HG02623 (cell line): ENCODE data around the gene EEFSEC.

Experiments
- ATAC-seq: cut with Tn5 transposase; IDR thresholded peaks from one replicate; pipeline ENCODE4 v1.9.1; 2021; ENCODE audit warnings: moderate library complexity; ENCODE audit not compliant: unreplicated experiment

Gene EEFSEC

DNA sequence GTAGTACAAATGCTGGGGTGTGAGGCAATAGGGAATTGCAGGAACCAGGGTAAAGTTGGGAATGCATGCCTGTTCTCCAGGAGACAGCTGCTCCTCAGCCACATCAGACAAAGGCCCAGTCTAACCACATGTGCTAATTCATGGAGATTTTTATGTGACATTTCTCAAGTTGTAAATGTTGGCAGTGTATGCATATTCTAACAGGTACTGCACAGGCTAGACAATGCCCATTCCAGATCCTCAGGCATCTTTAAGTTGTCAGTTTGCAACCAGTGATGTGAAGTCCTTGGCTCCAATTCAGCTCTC is 84.9 kb downstream of the EEFSEC start:
- no peak for ATAC-seq

DNA sequence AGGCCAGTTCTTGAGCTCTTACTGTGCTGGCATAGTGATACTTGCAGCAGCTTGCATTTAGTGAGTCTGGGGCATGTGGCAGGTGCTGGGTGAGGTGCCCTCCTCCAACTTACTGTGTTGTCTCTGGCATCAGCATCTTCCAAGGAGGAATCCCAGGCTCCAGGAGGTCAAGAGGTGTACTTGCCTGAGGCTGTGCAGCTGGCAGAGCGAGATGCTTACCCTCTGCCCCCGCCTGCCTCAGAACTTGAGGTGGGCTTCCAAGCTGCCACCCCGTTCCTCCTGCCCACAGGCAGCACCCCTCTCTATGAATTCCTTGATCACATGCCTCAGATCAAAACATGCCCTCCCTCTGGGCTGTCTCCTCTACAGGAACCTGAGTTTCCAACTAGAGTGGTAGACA is 86.0 kb downstream of the EEFSEC start:
- no peak for ATAC-seq

DNA sequence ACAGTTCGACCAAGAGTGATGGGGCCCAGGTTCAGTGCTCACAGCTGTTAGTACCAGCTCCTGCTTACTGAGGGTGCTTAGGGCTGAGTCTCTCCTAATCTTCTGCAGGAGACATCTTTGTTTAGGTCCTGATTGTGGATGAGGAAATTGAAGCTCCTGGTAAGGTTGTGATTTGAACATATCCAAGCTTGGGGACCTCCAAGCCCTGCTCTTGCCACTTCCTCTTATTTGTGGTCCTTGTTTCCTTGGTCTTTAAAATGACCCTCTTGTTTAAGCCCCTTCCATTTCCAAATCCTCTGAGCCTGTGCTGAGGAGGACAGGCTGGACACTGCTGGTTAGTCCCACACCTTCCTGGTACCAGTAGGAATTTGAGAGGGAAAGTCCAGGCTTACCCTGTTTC is 87.0 kb downstream of the EEFSEC start:
- no peak for ATAC-seq

DNA sequence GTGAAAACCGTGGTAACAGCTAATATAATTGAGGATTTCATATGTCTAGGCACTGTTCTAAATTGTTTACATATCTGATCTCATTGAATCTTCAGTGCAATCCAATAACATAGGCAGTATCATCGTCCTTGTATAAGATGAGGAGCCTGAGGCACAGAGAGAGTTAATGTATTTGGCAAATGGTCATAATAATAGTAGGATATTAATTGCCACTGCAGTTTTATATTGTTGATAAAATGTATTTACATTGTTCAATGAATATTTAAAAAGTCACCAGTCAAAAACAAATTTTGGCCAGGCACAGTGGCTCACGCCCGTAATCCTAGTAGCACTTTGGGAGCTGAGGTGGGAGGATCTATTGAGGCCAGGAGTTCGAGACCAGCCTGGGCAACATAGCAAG is 88.5 kb downstream of the EEFSEC start:
- ATAC-seq, result no peak

DNA sequence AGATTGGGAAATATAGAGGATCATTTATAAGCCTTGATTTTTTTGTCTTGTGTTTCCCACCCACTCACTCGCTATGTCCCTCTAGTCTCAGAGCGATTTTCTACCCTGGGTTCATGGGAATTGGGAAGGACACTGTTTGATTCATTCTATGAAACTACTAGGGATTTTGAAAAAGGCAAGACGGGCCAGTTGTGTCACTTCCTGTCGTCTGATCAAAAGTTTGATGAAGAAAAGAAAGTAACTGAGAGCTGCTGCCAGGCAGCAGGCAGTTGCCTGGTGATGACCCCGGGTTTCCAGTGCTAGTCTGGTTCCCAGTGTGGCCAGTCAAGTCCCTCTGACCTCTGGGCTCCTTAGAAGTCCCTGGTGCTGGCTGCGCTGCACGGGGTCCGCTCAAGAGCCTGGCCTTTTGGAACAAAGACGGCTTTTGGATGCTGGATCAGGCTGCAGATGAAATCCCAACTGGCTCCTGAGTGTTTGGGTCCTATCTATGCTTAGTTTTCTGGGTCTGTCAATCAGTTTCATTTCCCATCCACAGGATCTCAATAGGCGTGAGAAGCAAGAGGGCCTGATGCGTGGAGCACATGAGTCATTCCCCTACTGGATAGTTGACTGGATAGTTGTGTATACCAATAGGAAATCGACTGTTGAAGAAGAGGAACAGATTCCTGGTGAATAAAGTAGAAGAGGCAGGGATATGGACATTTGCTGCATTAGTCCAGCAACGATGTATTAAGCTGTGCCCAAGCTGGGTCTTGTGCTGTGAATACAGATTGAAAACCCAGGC is 89.7 kb downstream of the EEFSEC start:
- no peak for ATAC-seq

DNA sequence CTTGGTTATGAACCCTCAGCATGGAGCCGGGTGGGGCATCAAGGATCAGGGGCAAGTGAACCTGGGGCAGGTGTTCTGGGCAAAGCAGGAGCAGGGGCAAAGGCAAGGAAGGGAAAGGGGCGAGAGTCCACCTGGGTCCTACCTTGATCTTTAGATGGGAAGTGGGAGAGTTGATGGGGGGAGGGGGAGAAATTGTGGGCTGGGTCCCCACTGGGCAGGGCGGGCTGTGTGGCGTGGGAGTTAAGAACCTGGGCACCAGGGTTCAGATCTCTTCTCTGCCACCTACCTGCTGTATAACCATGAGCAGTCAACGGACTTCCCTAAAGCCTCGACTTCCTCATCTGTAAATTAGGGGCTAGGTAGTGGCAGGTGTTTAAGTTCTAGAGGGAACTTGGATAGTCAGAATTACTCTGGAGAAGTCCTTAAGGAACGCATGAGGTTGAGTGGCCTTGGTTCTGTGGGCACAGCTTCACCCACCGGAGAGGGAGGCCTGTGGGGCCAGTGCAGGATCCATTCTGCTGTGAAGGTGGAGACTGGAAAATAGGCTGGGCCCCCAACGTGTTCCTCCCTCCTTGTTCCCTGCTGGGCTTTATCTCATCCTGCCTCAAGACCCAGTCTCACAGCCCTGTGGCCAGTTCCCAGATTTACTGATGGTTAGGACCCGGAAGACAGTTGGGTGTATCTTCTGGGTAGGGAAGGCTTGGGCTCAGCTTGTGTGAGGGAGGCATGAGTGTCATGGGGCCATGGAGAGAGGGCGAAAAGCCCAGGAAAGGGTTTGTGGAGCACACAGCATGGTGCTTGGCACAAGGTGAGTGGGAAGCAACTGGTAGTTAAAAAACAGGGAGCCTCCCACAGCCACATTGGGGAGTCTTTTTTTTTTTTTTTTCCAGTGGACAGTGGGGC is 90.6 kb downstream of the EEFSEC start:
- no peak for ATAC-seq

DNA sequence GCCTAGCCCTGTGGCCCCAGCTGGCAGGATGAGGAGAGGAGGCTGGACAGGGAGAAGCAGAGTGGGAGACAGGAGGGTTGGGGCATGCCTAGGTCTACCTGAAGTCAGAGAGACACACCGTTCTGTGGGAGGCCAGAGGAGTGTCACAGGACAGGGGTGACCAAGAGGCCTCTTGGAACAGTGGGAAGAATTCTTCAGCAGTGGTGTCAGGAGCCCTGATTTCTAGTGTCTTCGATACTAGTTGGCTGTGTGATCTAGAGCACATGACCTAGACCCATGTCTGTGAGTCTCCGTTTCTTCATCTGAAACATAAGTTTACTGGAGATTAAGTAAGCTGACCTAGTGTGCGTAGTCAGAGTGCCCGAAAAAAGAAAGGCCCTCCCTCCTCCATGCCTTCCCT is 92.2 kb downstream of the EEFSEC start:
- ATAC-seq, result no peak

DNA sequence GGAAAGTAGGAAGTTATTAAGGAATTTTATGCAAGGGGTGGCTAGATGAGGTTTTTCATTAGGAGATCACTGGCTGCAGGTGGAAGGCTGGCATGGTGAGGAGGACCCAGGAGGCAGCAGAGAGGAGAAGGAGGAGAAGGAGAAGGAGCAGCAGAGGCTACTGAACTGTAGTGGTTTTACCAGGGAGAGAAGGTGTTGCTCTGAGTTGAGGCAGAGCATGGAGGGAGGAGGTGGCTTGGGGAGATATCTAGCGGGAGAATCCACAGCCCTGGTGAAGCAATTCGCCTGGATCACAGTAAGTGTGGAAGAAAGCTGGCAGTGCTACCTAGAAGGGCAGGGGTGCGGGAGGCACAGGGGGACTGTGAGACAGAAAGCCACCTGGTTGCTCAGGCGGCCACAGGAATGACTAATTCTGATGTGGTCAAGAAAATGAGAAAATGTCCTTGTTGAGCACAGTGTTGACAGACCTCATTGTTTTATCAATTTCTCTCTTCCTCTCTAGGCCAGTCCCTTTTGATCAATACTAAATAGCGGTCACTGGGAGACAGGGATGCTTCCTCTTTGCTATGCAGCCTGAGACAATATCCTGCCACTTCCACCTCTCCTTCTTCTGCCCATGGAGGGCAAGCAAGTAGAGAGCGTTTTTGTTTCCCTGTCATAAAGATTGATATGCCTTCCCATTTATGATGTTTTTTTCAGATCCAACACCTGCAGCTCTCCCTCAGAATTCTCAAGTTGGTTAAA is 94.6 kb downstream of the EEFSEC start:
- no peak for ATAC-seq

DNA sequence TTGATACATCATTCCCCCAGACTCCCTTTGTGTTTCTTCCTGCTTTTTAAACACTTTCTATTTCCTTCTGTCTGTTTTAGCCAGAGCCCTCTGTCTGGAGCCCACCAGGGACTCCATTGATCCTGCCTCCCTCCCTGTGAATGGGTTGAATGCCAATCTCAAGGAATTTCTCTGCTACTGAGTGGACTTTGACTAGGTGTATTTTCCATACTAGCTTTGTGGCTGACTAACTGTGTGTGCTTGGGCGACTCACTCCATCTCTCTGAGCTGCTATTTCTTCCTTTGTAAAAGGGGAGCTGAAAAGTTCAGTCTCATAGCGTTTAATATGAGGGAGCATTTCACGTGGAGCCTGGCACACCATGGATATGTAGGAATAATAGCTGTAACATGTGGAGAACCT is 98.8 kb downstream of the EEFSEC start:
- ATAC-seq, result no peak

DNA sequence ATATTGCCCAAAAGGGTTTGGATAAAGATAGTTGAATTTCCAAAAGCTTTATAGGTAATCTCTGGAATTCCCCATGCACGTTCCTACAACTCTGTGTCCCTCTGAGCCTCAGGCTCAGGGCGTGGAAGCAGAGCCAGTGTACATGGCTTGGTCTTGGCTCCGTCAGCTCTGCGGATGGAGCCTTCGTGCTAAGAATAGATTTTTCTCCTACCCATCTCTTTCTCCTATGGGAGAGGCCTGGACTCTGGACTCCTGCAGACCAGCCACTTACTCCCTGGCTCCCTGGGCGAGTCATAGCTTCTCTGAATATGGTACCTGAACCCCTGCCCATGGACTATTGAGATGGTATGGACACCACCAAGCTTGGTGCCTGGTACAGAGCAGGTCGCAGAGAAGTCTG is 99.9 kb downstream of the EEFSEC start:
- ATAC-seq, result no peak

DNA sequence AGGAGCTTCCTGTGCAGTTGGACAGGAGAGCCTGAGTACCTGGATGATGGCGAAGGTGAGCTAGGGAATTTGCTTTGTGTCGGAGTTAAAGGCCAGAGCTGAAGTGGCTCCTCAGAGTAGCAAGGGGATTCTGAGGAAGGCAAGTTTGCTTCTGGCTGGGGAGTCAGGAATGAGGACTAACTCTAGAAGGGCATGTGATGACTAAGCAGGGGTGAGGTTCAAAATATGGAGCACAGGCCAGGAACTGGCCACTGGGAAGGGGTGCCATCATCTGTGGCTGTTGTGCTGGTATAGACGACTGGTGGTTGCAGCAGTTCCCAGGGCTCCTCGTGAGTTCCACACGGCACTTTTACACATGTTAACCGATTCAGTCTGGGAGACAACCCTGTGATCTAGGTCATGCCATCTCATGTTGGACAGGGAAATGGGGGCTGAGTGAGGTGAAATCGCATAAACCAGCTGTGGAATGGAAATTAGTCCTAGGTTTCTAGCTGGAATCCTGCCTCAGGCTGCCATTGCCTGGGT is 100.8 kb downstream of the EEFSEC start:
- ATAC-seq, result no peak

DNA sequence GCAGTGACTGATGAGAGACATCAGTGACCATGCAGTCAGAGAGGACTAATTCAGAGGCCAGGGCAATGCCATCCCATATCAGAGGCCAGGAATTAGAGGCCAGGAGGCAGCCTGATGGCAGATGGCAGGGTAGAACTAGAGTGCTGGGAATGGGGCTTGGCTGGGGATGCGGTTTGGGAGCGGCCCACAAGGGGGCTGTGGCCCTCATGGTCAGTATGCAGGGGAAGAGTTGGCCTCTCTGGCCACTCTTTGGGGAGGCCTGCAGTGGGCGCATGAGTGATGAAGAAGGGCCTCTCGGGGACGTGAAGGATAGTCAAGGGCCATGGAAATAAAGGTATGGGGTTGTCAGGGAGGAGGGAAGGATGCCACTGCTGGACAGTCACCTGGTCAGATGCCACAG is 101.7 kb downstream of the EEFSEC start:
- no peak for ATAC-seq

DNA sequence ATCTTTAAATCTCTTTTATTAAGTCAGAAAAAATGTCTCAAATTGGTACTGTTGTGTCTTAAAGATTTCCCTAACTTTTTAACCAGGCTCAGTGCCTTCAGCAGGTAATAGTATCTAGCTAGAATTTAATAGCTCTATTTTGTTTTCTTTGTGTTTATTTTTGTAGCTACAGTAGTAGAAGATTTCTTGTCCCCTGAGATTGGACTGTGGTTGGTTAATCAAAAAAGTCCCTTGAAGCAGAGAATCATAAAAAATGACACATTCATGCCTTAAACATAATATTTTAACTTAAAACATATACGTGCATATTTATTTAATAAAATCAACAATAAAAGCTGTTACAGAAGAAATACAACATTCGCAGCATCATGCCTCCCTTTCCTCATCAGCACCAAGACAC is 102.8 kb downstream of the EEFSEC start:
- ATAC-seq, result no peak

DNA sequence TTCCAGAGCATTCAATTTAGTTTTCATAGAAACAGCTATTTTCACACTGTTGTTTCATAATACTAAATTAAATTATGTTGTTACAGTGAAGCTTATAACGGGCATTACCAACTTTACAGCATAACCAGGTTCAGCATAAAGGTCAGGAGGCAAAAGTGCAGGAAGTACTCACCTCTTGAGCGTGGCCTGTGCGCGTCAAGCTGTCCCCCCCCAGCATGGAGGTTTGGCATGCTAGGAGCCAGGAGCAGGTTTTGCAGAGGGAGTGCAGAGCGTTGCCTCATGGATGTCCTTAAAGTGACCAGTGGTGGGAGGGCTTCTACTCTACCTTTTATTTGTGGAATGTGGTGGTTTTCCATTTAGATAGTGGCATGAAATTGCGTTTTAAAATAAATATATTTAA is 104.4 kb downstream of the EEFSEC start:
- ATAC-seq, result no peak

DNA sequence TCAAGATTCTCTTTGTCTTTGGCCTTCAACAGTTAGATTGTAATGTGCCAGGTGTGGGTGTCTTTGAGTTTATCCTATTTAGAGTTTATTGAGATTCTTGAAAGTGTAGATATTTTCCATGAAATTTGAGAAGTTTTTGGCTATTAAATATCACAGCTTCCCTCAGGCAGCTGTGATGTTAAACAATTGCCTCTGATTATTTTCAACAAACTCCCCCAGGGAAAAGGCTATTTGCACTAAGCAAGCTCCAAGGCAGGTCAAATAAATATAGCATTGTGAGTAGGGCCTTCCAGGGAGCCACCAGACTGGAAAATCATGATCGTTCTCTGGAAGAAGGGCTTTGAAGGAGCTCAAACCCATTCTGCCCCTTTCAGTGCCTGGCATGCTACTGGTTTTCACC is 107.0 kb downstream of the EEFSEC start:
- no peak for ATAC-seq

DNA sequence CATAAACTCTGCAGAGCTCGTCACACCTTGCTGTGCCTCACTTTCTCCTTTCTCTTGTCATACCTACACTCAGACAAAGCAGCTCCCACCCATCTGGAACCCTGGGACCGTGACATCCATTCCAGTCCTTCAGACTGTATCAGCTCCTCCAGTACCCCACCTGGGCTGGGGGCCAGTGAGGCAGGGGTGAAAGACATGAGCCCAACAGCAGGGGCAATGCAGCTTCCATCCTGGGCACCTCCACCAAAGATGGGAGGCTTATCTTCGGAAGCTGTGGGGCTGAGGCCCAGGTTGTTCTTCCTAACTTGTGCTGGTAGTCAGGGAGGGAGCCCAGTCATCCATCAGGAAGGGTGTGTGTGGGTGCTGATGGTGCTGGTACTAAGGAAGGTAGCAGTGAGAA is 109.2 kb downstream of the EEFSEC start:
- no peak for ATAC-seq

DNA sequence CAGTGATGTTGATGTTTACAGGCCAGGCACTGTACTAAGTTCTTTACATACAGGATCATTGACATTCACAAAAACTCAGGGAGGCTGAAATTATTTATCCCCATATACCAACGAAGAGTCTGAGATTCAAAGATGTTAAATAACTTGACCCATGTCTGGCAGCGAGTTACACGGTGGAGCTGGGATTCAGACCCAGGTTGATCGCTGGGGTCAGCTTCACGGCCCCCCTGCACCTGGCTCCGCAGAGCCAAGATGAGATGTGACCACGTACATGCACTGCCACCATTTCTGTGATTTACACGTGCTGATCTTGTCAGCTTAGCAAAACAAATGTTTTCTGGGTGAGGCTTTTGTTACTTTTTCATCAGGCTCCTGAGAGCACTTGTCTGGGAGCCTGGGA is 109.8 kb downstream of the EEFSEC start:
- no peak for ATAC-seq

DNA sequence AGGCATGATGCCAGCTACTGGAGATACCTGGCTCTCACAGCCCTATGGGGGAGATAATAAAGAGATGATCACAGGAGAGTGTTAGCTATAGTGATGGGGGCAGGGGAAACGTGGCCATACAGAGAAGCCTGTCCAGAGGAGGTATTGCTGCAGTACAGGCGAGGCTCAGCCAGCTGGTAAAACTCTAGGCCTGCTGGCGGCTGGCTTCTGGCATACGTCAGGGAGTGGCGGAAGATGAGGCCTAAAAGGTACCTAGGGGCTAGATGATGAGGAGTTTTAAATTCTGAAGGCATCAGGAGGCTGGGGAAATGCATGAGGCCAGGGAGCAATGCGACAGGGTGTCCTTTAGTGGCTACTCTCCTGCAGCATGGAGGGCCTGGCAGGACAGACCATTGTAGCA is 110.7 kb downstream of the EEFSEC start:
- ATAC-seq, result no peak

DNA sequence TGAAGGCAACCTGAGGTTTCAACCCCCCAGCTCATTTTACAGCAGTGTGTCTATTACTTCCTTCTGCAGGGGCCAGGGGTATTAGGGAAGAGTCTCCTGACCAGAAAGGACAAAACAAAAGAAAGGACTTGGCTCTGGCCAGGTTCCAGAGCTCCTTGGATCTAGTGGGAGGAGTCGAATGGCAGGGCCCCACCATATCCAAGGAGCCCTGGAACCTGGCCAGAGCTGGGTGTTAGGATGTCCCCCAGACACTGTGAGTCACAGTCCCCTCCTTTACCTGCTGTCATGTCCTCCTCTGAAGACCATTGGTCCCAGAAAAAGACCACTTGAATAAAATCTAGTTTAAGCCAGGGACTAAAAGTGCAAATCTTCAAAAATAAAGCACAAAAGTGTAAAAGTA is 113.2 kb downstream of the EEFSEC start:
- no peak for ATAC-seq

DNA sequence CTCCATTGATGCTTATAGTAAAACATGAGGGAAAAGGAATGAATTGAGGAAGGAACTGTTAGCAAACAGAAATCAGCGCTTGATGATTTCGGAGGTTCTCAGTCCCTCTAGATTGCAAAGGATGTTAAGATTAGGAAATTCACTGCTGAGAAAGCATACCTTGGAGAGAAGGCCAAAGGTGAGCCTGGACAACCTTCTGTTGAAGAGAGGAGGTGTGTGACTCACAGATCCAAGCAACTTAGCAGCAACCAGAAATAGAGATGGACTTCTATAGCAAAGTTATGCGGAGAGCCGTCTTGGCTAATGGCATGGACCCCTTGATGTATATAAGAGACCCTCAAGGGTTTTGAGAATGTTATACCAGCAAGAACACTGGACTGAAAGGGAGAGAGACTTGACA is 114.3 kb downstream of the EEFSEC start:
- ATAC-seq, result no peak

DNA sequence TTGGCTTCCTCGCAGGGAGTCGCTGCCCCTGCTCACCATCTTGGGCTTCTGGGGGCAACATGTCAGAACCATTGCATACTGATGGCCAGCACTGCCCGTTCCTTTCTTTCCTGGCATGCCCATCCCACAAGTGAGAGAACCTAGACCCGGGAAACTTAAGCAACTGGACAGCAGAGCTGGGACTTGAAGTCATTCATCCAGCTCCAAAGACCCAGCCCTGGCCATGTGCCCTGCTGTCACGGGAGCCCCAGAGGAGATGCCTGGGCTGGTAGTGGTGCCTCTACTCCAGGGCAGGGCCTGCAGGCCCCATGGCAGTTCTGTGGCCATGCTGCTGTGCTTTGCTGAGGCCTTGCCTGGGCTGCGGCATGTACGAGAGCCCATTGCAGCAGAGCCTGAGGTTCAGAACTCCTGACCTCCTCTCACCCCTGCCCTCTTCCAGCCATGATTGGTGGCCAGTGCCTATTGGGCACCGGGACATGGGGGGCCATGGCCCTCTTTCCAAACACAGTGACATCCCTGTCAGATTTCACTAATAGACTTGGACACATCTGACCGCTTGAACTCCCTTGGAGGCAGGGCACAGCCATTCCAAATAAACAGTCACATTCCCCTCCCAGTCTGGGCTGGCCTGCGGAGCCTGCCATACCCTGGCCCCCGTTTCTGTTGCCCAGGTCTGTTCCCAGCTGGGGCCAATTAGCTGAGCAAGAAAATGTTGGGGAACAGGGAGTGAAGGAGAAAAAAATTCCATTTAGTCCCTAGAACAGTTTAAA is 115.9 kb downstream of the EEFSEC start:
- no peak for ATAC-seq
